ENCODE measurements around the gene LTA4H. TPM values are rescaled to one million over a fixed set of nuclear protein-coding genes. Genes with fewer than 3 reads are reported as not detected.

The LTA4H gene
- total and polyA plus RNA-seq, 10 donors, result 58.0 to 183 (median 93.5) TPM

GRCh38 chr12:96073346-96074330 is 38.3 kb upstream of the LTA4H start:
- no peaks in the 10 kb centered on the region for H3K9me3 ChIP-seq
- no peak overlapping the region for H3K4me3 ChIP-seq
- H3K27ac ChIP-seq, result no peak overlapping the region
- no peaks in the 10 kb centered on the region for H3K36me3 ChIP-seq
- TF ChIP-seq POLR2A (IDR thresholded peaks at IDR 0.05), result no peak
- no peak for TF ChIP-seq CTCF (IDR thresholded peaks at IDR 0.05 in 8 of 11, conservative IDR thresholded peaks at IDR 0.05 in 3 of 11)
- TF ChIP-seq POLR2AphosphoS5 (IDR thresholded peaks at IDR 0.05), result no peak
- WGBS, 5 donors, result 41 to 63% (median 56%) methylated on average over 7 of the region's 7 CpGs
- H3K4me1 ChIP-seq, result peaks cover 0 to 33% (median 12%) of the 10 kb centered on the region in 6 donors
- H3K27me3 ChIP-seq (replicated peaks in 1 of 7), result no peaks in the 10 kb centered on the region
- intact Hi-C loops (cut with DNase I; ENCODE audit: low total_unique reads), result no loop called here
- no peak for DNase-seq

- Histone ChIP-seq H3K4me1 (peaks cover 0 to 26% (median 12%) of the 10 kb centered on the region in 6 donors), H3K9me3 (no peaks in the 10 kb centered on the region), H3K4me3 (peak overlapping the region in 1 of 8 donors; percentile 9), H3K27me3 (replicated peaks in 1 of 7) (no peaks in the 10 kb centered on the region), H3K36me3 (no peaks in the 10 kb centered on the region), H3K27ac (peak overlapping the region in 2 of 8 donors; percentile 23 to 27)
- intact Hi-C loops (cut with DNase I; ENCODE audit: low total_unique reads), result no loop called here
- TF ChIP-seq POLR2AphosphoS5 (IDR thresholded peaks at IDR 0.05), result no peak
- peak in 5 of 11 experiments; percentile 8 to 31 (median 15) for TF ChIP-seq CTCF (IDR thresholded peaks at IDR 0.05 in 8 of 11, conservative IDR thresholded peaks at IDR 0.05 in 3 of 11)
- DNase-seq, result no peak
- WGBS, 5 donors, result 47 to 59% (median 54%) methylated on average over 7 of the region's 7 CpGs
Observed at GRCh38 chr12:96070670-96071279, 35.4 kb upstream of the LTA4H start.

- Histone ChIP-seq H3K9me3 (no peaks in the 10 kb centered on the region), H3K27me3 (replicated peaks in 1 of 7) (no peaks in the 10 kb centered on the region), H3K4me1 (peaks cover 0 to 27% (median 13%) of the 10 kb centered on the region in 6 donors), H3K4me3 (no peak overlapping the region), H3K36me3 (no peaks in the 10 kb centered on the region), H3K27ac (no peak overlapping the region)
- no peak for TF ChIP-seq POLR2AphosphoS5 (IDR thresholded peaks at IDR 0.05)
- TF ChIP-seq POLR2A (IDR thresholded peaks at IDR 0.05), result no peak
- no peak for TF ChIP-seq CTCF (IDR thresholded peaks at IDR 0.05 in 8 of 11, conservative IDR thresholded peaks at IDR 0.05 in 3 of 11)
- intact Hi-C loops (cut with DNase I; ENCODE audit: low total_unique reads), result loop anchor here (10.0 kb wide), 1 partner anchor 335 kb away; the partner anchor contains the start of gene CDK17
- DNase-seq, result no peak
- 77 to 87% (median 84%) methylated on average over 7 of the region's 7 CpGs for WGBS, 5 donors
Observed at GRCh38 chr12:96069511-96070231, 34.3 kb upstream of the LTA4H start.

Measured in spleen (tissue), 11 donors.